Esophagus muscularis mucosa (tissue), 4 donors: ENCODE measurements around the gene COG2. TPM values are rescaled to one million over a fixed set of nuclear protein-coding genes. Genes with fewer than 3 reads are reported as not detected.

ENCODE experiments used
- DNase-seq: peaks from one replicate; pipeline ENCODE4 v3.0.0-alpha.2; 2017; ENCODE audit errors: extremely low spot score
- H3K27ac ChIP-seq, 4 donors: fragments of 200-600 bp; sonication (generic); replicated peaks in 1 of 4; 1 replicate in 3 of 4; 2 replicates in 1 of 4; pipeline ENCODE4 v1.5.1; 2016 to 2019; ENCODE audit warnings: mild to moderate bottlenecking in 1 of 4
- H3K27me3 ChIP-seq, 4 donors: fragments of 200-600 bp; sonication (generic); one replicate each; pipeline versions ENCODE4 v1.5.1 to v1.6.0; 2016 to 2019
- H3K36me3 ChIP-seq, 4 donors: fragments of 200-600 bp; sonication (generic); one replicate each; pipeline ENCODE4 v1.5.1; 2016 to 2019
- H3K4me1 ChIP-seq, 4 donors: fragments of 200-600 bp; sonication (generic); one replicate each; pipeline ENCODE4 v1.5.1; 2016 to 2019
- H3K4me3 ChIP-seq, 4 donors: fragments of 200-600 bp; sonication (generic); 1 replicate in 2 of 4; 2 replicates in 2 of 4; pipeline ENCODE4 v1.5.1; 2016 to 2019; ENCODE audit warnings: mild to moderate bottlenecking in 4 of 4, moderate library complexity in 1 of 4
- H3K9me3 ChIP-seq, 4 donors: fragments of 200-600 bp; sonication (generic); 1 replicate in 3 of 4; 2 replicates in 1 of 4; pipeline ENCODE4 v1.5.1; 2016 to 2019
- CTCF ChIP-seq, 3 experiments: fragments of 200-600 bp in 2 of 3; fragments of 450-650 bp in 1 of 3; sonication (generic) in 2 of 3; IDR thresholded peaks; one replicate each; pipeline ENCODE4 v1.5.1; 2017 to 2019; ENCODE audit warnings: antibody characterized with exemption in 3 of 3, mild to moderate bottlenecking in 2 of 3, moderate library complexity in 1 of 3
- EP300 ChIP-seq: sonication (generic); formaldehyde crosslinking; IDR thresholded peaks from one replicate; pipeline ENCODE4 v1.6.1; 2017; ENCODE audit warnings: antibody characterized with exemption
- POLR2A ChIP-seq: fragments of 450-650 bp; IDR thresholded peaks from one replicate; pipeline ENCODE4 v1.6.1; 2017; ENCODE audit warnings: antibody characterized with exemption, moderate library complexity, mild to moderate bottlenecking, low read depth
- POLR2AphosphoS5 ChIP-seq, 2 donors: sonication (generic); formaldehyde crosslinking; IDR thresholded peaks; one replicate each; pipeline ENCODE4 v1.6.1; 2017; ENCODE audit warnings: antibody characterized with exemption in 2 of 2
- WGBS: methylation state at CpG from one replicate; pipeline ENCODE4 v1.1.5; 2018; 5-methylcytosine and 5-hydroxymethylcytosine counted together
- intact Hi-C: fragments of 100-400 bp; cut with DNase I; formaldehyde crosslinking; loops from one replicate; pipeline ENCODE4 v1.15.1; 2023
- total RNA-seq, 4 donors: library from RNA; depleted of rRNA; stranded (reverse); fragments of >200 nt; gene quantifications; one replicate each; pipeline versions ENCODE4 v1.1.0 to v1.2.1, GENCODE V29; 2016

Gene COG2
- total RNA-seq, 4 donors from 2014 or later, result 20.9 to 23.9 (median 22.5) TPM

- peaks cover 53 to 85% (median 78%) of the 10 kb centered on the region in 4 donors for H3K36me3 ChIP-seq
- WGBS, result 80% methylated on average over 5 of the region's 5 CpGs
These were observed 44.5 kb downstream of the COG2 start for GRCh38 chr1:230686747-230687146.

GRCh38 chr1:230690101-230690500, 47.8 kb downstream of the COG2 start:
- WGBS, result 89% methylated on average over 9 of the region's 9 CpGs
- no peaks in the 10 kb centered on the region for H3K4me1 ChIP-seq
- no peak for TF ChIP-seq EP300
- TF ChIP-seq POLR2AphosphoS5 (IDR thresholded peaks at IDR 0.05), result no peak
- no peak for TF ChIP-seq CTCF (IDR thresholded peaks at IDR 0.05)
- TF ChIP-seq POLR2A, result no peak
- H3K27ac ChIP-seq, result no peak overlapping the region
- H3K27me3 ChIP-seq, result no peaks in the 10 kb centered on the region
- H3K4me3 ChIP-seq, result no peak overlapping the region
- peaks cover 66 to 93% (median 88%) of the 10 kb centered on the region in 4 donors for H3K36me3 ChIP-seq
- H3K9me3 ChIP-seq, result no peaks in the 10 kb centered on the region
- no peak for DNase-seq
- intact Hi-C loops, result no loop called here

More at GRCh38 chr1:230686747-230687146, 44.5 kb downstream of the COG2 start:
- no peak for DNase-seq
- Histone ChIP-seq H3K27me3 (no peaks in the 10 kb centered on the region), H3K9me3 (no peaks in the 10 kb centered on the region), H3K27ac (no peak overlapping the region), H3K4me1 (peaks cover 11 to 19% (median 14%) of the 10 kb centered on the region in 4 donors), H3K4me3 (no peak overlapping the region)
- intact Hi-C loops, result no loop called here
- TF ChIP-seq POLR2A, result no peak
- TF ChIP-seq POLR2AphosphoS5 (IDR thresholded peaks at IDR 0.05), result no peak
- TF ChIP-seq EP300, result no peak
- TF ChIP-seq CTCF (IDR thresholded peaks at IDR 0.05), result no peak

GRCh38 chr1:230691615-230692014, 49.3 kb downstream of the COG2 start:
- Histone ChIP-seq H3K4me3 (no peak overlapping the region), H3K36me3 (peaks cover 58 to 78% (median 74%) of the 10 kb centered on the region in 4 donors)
- WGBS, result 94% methylated on average over 10 of the region's 10 CpGs

GRCh38 chr1:230693221-230693620, 50.9 kb downstream of the COG2 start:
- H3K4me3 ChIP-seq, result no peak overlapping the region
- DNase-seq, result no peak
- no peaks in the 10 kb centered on the region for H3K27me3 ChIP-seq
- intact Hi-C loops, result no loop called here
- no peaks in the 10 kb centered on the region for H3K9me3 ChIP-seq
- peaks cover 47 to 64% (median 62%) of the 10 kb centered on the region in 4 donors for H3K36me3 ChIP-seq
- WGBS, result 80% methylated on average over 6 of the region's 6 CpGs
- TF ChIP-seq EP300 (no peak), POLR2AphosphoS5 (IDR thresholded peaks at IDR 0.05) (no peak), CTCF (IDR thresholded peaks at IDR 0.05) (no peak), POLR2A (no peak)
- H3K4me1 ChIP-seq, result peaks cover 0 to 3% (median 0%) of the 10 kb centered on the region in 4 donors
- H3K27ac ChIP-seq, result no peak overlapping the region

More at GRCh38 chr1:230691615-230692014, 49.3 kb downstream of the COG2 start:
- H3K27ac ChIP-seq, result no peak overlapping the region
- TF ChIP-seq POLR2AphosphoS5 (IDR thresholded peaks at IDR 0.05), result no peak
- no peak for TF ChIP-seq POLR2A
- no peak for DNase-seq
- H3K4me1 ChIP-seq, result peaks cover 0 to 3% (median 0%) of the 10 kb centered on the region in 4 donors
- intact Hi-C loops, result no loop called here
- no peaks in the 10 kb centered on the region for H3K27me3 ChIP-seq
- H3K9me3 ChIP-seq, result no peaks in the 10 kb centered on the region

- peaks cover 0 to 3% (median 0%) of the 10 kb centered on the region in 4 donors for H3K4me1 ChIP-seq
- TF ChIP-seq CTCF (IDR thresholded peaks at IDR 0.05) (no peak), POLR2AphosphoS5 (IDR thresholded peaks at IDR 0.05) (no peak), EP300 (no peak), POLR2A (no peak)
- H3K27ac ChIP-seq, result no peak overlapping the region
- no peaks in the 10 kb centered on the region for H3K27me3 ChIP-seq
- DNase-seq, result no peak
- H3K9me3 ChIP-seq, result no peaks in the 10 kb centered on the region
- WGBS, result 85% methylated on average over 8 of the region's 8 CpGs
- H3K36me3 ChIP-seq, result peaks cover 43 to 58% (median 56%) of the 10 kb centered on the region in 4 donors
- H3K4me3 ChIP-seq, result no peak overlapping the region
- intact Hi-C loops, result no loop called here
These were observed 51.5 kb downstream of the COG2 start for GRCh38 chr1:230693777-230694176.
